GM19099 (cell line): Measurements from ENCODE around the gene SMURF1.

ENCODE experiments used
- POLR2A ChIP-seq: IDR thresholded peaks from 3 replicates; pipeline ENCODE4 v1.6.1; 2011; ENCODE audit warnings: low read depth; ENCODE audit not compliant: insufficient read length; ENCODE audit errors: extremely low read depth

Gene SMURF1

DNA sequence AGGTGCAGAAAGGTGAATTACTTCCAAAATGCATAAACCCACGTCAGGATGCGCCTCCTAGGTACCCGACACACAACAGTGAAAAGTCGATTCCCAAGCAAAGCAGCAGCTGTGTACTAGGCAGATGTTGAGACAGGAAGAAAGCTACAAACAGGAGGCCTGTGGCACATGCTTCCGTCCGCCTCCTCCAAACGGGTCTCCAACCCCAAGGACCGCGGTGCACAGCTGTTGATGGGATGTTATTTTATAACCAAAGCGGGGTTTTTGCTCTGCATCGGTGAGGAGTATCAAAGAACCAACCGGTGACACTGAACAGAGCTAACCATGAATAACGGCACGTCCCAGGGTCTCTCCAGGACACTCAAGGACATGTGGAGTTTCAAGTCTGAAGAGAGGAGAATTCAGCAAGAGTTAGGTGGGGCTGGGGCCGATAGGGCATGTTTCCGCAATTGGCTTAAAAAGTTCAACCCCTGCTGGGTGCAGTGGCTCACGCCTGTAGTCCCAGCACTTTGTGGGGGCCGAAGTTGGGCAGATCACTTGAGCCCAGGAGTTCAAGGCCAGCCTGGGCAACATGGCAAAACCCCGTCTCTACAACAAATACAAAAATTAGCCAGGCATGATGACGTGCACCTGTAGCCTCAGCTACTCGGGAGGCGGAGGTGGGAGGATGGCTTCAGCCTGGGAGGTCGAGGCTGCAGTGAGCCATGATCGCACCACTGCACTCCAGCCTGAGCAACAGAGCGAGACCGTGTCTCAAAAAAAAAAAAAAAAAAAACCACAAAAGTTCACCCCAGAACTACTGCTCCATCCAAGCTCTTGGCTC is 108.0 kb downstream of the SMURF1 start:
- TF ChIP-seq POLR2A: no peak

DNA sequence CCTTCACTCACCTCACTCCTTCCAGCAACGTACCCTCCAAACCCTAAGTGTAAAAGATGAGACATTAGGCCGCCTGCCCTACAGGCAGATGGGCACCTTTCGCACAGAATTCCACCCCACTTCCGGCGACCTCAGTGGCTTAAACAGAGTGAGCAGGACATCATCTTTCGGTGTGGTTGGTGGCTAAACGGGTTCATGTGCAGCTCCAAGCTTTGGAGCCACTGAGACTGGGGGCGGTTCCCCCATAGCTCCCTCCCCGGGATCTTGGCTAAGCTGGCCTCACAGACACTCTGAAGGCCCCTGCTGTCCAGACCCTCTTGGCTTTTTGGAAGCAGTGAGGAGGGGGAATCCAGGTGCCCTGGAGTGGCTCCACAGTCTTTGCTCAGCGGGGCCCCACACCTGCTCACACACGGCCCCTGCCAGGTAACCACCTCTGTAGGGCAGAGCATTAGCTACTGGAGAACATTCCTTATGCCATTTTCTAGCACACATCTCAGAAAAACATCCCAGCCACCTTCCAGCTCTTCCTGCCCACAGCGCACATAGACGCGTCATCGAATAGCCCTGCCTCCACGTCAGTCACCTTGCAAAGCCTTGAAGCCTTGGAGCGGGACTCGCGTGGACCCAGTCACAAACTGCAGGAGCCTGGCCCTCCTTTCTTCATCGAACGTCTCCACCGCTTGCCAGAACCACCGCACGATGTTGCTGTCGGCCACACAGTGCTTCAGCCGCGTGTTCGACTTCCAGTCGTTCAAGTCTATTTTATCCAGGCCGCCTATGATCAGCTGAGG is 108.8 kb downstream of the SMURF1 start:
- TF ChIP-seq POLR2A: no peak

DNA sequence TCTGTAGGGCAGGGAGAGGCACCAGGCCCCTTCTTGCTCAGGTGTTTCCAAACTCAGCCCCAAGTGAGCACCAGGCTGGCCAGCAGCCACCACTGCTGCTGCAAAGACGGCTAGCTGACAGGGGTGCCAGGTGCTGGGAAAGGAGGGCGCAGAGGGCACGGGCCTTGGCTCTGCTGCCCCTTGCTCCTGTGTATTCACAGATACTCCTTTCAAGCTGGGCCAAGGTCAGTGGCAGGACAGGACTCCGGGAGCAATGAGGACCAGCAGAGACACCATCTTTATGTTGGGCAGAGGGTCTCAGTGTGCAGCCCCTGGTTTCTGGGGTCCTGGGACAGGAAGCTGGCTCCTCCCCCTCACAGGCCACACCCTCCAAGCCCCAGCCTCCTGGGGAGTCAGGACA is 110.1 kb downstream of the SMURF1 start:
- TF ChIP-seq POLR2A: no peak

DNA sequence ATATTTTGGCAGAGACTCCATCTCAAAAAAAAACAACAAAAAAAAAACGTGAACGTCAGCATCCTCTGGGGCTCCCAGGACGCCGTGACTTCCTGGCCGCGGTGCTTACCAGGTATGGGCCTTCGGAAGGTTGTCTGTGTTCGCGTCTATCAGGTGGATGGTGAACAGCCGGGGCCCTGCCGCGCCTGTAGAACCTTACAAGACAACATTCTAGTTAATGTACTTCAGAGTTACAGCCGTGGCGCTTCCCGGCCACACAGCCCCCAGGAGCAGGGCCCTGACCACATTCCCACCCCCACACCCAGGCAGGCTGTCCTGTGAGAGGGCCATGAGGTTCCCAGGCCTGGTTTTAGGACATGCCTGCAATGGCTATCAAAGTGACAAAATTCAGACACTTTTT is 111.0 kb downstream of the SMURF1 start:
- no peak for TF ChIP-seq POLR2A

DNA sequence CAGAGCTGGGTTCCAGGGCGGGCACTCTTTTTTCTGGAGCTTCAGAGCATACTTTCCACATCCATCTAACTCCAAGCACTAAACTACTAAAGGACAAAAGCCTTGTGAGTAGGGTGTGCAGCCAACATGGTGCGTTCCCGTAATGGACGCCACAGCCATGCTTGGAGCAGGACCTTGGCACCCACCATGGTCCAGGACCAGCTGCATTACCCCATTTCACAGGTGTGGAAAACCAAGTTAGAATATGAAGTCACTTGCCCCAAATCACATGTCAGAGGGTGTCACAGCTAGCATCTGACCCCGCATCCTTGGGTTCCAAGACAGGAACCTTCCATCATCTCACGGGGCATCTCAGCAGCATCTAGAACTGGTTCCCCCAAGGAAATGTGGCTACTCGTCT is 112.4 kb downstream of the SMURF1 start:
- no peak for TF ChIP-seq POLR2A

DNA sequence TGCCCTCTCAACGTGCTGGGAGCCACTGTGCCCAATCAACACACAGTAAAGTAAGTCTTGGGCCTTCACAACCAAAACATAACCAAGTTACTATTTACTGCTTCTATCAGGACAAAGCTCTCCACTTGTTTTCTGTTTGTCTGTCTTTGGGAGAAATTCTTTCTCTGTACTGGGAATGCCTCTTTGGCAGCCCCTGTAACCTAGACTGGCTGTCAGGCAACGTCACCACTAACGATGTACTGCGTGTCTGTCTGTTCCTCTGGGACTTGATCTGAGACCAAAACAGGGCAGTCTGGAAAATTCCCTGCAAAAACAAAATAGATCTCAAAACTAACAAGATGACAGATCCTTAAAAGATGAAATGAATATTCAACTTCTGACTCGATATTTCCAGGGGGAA is 113.0 kb downstream of the SMURF1 start:
- TF ChIP-seq POLR2A: no peak

DNA sequence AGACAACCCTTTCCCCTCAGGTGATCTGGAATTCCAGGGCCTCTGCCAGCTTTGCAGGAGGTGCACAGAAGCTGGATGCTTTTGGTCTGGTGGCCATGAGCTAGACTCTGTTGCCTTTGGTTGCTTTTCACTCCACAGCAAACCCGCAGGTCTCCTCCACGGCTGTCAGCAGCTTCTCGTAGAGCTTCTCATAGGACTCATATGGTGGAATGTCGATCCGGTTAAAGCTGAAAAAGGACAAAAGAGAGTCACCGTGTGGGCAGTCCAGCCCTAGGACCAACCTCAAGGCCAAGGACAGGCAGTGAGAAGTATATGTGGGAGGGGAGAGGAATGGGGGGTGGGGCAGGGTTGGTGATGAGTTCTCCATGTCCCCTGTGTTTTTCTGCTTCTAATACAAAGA is 113.5 kb downstream of the SMURF1 start:
- no peak for TF ChIP-seq POLR2A

DNA sequence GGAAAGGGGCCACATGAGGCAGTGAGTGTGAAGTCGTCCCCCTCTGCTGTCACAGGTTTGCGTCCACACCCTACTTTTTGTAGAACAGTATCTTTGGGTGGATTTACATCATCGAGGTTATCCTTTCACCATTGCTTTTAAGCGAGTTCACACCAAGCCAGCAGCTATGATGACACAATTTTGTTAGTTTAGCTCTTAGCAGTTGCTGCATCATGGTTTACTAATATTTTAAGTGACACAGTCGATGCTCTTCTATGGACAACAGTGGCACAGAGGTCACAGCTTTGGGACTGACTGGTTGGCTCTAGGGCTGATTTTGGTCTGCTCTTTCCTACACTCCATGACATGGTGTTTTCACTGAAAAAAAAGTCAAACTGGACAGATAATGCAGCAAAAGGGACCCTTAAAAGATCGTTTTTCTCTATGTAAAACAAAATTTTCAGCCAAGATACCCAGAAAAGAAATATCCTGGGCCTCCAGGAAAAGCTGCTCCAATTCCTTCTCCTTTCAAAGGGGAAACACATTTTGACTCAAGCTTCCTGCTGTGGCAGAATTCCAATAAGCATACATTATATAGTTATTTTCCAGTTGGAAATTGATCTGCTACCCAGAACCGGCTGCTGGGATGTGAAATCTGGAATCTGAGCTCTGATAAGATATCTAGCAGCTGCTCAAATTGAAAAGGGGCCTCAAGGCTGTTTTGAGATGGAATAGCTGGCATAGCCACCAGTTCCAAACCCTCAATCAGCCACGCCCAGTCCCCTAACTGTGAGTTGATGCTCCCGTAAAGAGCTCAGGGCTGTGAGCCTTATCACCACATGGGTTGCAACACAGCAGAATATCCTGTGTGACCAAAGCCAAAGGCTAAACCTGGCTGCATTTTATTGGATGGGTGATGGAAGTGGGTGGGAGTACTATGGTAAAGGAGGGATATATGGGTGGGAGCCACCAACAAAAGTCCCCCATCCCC is 114.2 kb downstream of the SMURF1 start:
- TF ChIP-seq POLR2A: no peak

DNA sequence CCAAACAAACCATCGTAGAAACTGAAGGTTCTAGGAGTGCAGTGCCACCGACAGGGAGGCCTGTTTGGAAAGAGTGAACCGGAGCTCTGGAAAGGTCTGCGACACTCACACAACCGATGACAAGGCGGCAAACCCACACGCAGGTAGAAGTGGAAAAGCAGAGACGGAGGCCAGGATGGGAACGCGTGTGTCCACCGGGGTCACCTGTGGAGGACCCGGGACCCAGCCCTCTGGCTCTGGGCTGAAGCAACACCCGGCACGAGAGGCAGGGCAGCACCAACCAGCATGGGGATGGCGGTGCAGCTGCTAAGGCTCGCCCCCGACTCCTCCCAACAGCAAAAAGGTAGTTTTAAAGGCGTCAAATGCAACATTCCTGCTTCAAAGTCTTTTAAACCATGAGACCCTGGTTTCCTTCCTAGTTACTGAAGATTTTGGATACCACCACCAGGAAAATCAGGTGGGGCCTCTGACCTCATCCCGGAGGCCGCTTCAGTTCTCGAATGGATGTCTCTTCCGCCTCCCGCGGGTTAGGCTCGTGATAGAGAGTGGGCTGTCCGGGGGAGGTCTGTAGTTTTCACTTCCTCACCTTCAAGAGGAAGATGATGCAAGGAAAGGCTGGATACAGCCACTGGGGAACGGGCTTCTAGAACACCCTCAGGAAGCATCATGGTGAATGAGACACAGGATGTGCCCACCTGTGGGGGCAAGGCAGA is 115.5 kb downstream of the SMURF1 start:
- no peak for TF ChIP-seq POLR2A

DNA sequence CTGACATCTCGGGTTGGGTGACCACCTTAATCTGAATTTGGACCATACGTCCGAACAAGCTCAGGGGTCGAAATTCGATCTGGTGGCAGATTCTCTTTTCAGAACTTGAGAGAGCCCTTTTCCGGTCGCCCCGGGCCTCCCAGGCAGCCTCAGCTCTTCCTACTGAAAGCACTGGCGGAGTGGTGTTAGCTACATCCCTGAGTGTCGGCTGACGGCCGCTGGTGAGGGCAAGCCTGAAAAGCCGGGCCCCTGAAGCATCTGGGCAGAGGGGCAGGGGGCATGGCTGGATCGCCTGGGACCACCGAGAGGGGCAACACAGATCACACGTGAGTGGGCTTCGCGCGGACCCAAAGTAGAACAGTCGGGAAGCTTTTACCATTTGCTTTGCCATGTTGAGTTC is 116.1 kb downstream of the SMURF1 start:
- no peak for TF ChIP-seq POLR2A

DNA sequence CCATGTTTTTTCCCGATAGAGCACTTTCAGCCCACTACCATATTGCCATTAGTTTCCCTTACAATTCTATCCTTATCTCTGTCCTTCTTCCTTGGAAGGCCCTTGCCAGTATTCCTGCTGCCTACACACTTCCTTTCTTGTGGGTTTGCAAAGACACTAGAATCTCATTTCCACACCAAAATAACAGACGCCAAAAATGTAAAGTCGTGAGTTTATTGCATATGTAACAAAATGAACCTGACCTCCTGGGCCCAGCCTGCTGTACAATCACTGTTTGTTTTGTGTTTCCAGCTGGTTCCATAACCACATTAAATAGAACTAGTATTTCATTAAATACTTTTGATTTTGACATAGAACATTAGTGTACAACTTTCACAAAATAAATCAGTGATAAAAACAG is 116.7 kb downstream of the SMURF1 start:
- TF ChIP-seq POLR2A: no peak

DNA sequence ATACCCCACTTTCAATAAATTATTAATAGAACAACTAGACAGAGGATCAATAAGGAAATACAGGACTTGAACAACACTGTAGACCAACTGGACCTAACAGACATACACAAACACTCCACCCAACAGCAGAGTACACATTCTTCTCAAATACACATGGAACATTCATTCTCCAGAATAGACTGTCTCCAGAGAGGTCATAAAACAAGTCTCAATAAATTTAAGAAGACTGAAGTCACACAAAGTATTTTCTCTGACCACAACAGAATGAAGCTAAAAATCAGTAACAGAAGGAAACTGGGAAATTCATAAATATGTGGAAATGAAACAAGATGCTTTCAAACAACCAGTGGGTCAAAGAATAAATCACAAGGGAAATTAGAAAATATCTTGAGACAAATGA is 119.8 kb downstream of the SMURF1 start:
- TF ChIP-seq POLR2A: no peak

DNA sequence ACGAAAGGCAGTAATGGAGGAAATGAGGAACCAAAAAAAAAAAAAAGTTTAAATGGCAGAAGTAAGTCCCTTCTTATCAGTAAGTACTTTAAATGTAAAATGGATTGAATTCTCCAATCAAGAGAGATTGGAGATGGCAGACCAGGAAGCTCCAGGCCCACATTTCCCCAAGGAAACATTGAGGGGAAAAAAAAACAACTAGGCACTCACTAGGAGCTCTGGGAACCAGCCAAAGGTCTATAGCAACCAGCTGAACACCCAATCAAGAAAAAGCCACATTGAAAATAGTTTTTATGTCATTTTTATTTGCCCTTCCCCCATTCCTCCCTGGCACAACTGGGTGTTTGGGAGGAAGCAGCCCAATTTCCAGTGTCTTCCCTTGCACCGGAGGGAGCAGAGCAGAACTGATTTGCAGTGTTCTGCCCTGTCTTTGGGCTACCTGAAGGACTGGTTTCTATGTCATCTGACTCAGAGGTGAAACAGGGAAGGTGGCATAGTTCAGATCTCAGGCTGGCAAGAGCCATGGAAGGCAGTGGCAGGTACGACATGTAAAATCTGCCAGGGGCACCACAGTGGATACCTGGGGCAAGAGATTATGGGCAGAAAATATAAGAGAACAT is 121.9 kb downstream of the SMURF1 start:
- TF ChIP-seq POLR2A: no peak

DNA sequence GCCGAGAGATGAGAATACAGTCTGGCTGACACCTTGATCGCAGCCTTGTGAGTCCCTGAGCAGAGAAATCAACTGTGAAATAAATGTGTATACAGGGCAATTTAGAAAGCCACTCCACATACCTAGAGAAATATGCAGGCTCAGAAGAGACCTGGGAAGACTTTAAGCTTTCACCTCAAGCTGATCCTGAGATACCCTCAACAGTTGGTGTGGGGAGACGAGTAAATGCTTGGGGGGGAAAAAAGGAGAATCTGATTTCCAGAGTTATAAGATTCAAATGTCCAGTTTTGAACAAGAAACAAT is 123.5 kb downstream of the SMURF1 start:
- TF ChIP-seq POLR2A: no peak
